Measurements from ENCODE around the gene B4GALT4. TPM values are rescaled to one million over a fixed set of nuclear protein-coding genes. Genes with fewer than 3 reads are reported as not detected.
"Not testable (repeated sequence)": the region's sequence is repeated elsewhere in the genome, so short reads cannot be mapped to it uniquely, and the experiment has no call there.

The B4GALT4 gene
- total RNA-seq, 2 donors from 2014 or later, result 12.5 to 14.8 TPM

DNA sequence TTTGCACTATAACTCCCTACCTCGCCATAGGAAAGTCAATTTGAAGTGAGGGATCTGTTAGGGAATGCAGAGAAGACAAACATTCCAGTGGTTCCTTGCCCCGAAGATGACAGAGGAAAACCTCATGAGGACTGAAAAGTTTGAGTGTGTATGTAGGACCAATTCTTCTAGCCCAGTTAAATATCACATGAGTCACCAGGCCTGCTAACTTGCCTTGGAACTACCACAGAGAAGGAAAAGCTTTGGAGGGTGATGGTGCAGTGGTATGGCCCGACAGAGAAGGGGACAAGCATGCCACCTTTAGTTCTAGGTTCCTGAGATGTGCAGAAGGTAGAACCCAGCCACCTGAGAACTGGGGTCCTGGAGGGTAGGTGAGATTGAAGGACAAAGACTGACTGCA, 69.9 kb downstream of the B4GALT4 start:
- Histone ChIP-seq H3K4me1 (no peaks in the 10 kb centered on the region), H3K27me3 (no peaks in the 10 kb centered on the region), H3K9me3 (no peaks in the 10 kb centered on the region), H3K36me3 (replicated peaks in 1 of 2; ENCODE audit: insufficient read depth in 1 of 2, low read depth in 2 of 2) (no peaks in the 10 kb centered on the region), H3K27ac (no peak overlapping the region), H3K4me3 (no peak overlapping the region)
- ATAC-seq, result no peak
- 59 to 86% methylated on average over 3 of the region's 3 CpGs for WGBS, 2 donors
- no peak for DNase-seq
- TF ChIP-seq CTCF (IDR thresholded peaks at IDR 0.05), result no peak
- TF ChIP-seq POLR2A (IDR thresholded peaks at IDR 0.05), result no peak
- intact Hi-C loops (cut with DNase I), result no loop called here

DNA sequence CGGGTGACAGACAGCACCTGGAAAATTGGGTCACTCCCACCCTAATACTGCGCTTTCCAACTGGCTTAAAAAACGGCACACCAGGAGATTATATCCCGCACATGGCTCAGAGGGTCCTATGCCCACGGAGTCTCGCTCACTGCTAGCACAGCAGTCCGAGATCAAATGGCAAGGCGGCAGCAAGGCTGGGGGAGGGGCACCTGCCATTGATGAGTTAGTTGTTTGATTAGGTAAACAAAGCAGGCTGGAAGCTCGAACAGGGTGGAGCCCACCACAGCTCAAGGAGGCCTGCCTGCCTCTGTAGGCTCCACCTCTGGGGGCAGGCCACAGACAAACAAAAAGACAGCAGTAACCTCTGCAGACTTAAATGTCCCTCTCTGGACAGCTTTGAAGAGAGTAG, 75.9 kb downstream of the B4GALT4 start:
- intact Hi-C loops (cut with DNase I); H3K27ac ChIP-seq; H3K4me1 ChIP-seq; H3K4me3 ChIP-seq; DNase-seq; H3K36me3 ChIP-seq (replicated peaks in 1 of 2; ENCODE audit: insufficient read depth in 1 of 2, low read depth in 2 of 2); H3K27me3 ChIP-seq; ATAC-seq; H3K9me3 ChIP-seq: not testable (repeated sequence)
- 78 to 83% methylated on average over 9 of the region's 9 CpGs for WGBS, 2 donors

Other genes starting within 250 kb of the B4GALT4 start
- gene IGSF11, start 206.0 kb downstream of the B4GALT4 start, total RNA-seq, result 1 to 10 TPM; 3.0 to 9.1 TPM
- gene TEX55, start 94.7 kb downstream of the B4GALT4 start, total RNA-seq, result not detected
- 1 to 10 TPM; 6.6 to 9.3 TPM for gene UPK1B, start 67.3 kb downstream of the B4GALT4 start, total RNA-seq
- gene ARHGAP31, start 53.5 kb upstream of the B4GALT4 start, total RNA-seq, result 1 to 10 TPM; 5.7 to 7.9 TPM
- 10 to 100 TPM; 50.1 to 85.4 TPM for gene TMEM39A, start 222.7 kb upstream of the B4GALT4 start, total RNA-seq
- 10 to 100 TPM in 1 of 2 donors, 1 to 10 TPM in 1; 7.8 to 15.5 TPM for gene POGLUT1, start 228.1 kb upstream of the B4GALT4 start, total RNA-seq